HepG2 (cell line): ENCODE results near the gene TLCD1. TPM values are rescaled to one million over a fixed set of nuclear protein-coding genes. Genes with fewer than 3 reads are reported as not detected.
"Not testable (repeated sequence)": the region's sequence is repeated elsewhere in the genome, so short reads cannot be mapped to it uniquely, and the experiment has no call there.

ENCODE experiments used
- ATAC-seq: fragments of 200-7000 bp; cut with Tn5 transposase; 3 replicates; pipeline ENCODE4 v1.9.1; 2020; ENCODE audit warnings: mild to moderate bottlenecking, moderate library complexity
- BruUV-seq: library from RNA; stranded (reverse); fragments of 400-500 nt; replicated peaks from 2 replicates; lab custom pipeline; 2021; lab: Mats Ljungman, UMichigan
- CTCF ChIA-PET: fragments of 300-600 bp; formaldehyde crosslinking; extraction: SDS; loops from one replicate; lab custom pipeline; 2021; ENCODE audit warnings: low total read pairs, inconsistent platforms, low intra/inter-chr PET ratio; lab: Yijun Ruan, JAX
- POLR2A ChIA-PET: fragments of 350-600 bp; sonication (Branson Sonifier 250); formaldehyde crosslinking; loops from one replicate; lab custom pipeline; 2020; ENCODE audit warnings: antibody characterized with exemption, inconsistent platforms; lab: Yijun Ruan, JAX
- DNase-seq: peaks from one replicate; pipeline ENCODE4 v3.0.0-alpha.2; 2015; ENCODE audit warnings: low spot score
- FAIRE-seq: peaks from 3 replicates; lab custom pipeline; 2011; peaks lifted over from hg19 to GRCh38; lab: Jason Lieb, UNC
- H2AFZ ChIP-seq: one replicate; pipeline ENCODE4 v1.6.1; 2011; ENCODE audit warnings: low read length, inconsistent platforms
- H3K27ac ChIP-seq: fragments of 300-600 bp; 3 replicates; pipeline ENCODE4 v1.8.0; 2011; ENCODE audit warnings: mixed run types, mild to moderate bottlenecking, mixed read lengths, low read length, inconsistent platforms; ENCODE audit not compliant: insufficient read depth; ENCODE audit errors: extremely low read length
- H3K27me3 ChIP-seq, 2 experiments: fragments of 200-600 bp in 1 of 2; 2 replicates in 1 of 2; 3 replicates in 1 of 2; pipeline versions ENCODE4 v1.6.0 to v1.8.0; 2011; ENCODE audit warnings: low read length in 2 of 2, mild to moderate bottlenecking in 2 of 2, moderate library complexity in 2 of 2, inconsistent platforms in 1 of 2; ENCODE audit not compliant: insufficient read depth in 2 of 2, control insufficient read depth in 1 of 2
- H3K36me3 ChIP-seq, 2 experiments: fragments of 200-600 bp in 1 of 2; replicated peaks in 1 of 2; 2 replicates in 1 of 2; 3 replicates in 1 of 2; pipeline versions ENCODE4 v1.5.1 to v1.8.0; 2011; ENCODE audit warnings: low read length in 2 of 2, inconsistent platforms in 1 of 2; ENCODE audit not compliant: insufficient read depth in 2 of 2, control insufficient read depth in 1 of 2
- H3K4me1 ChIP-seq: 2 replicates; pipeline ENCODE4 v1.5.1; 2012; ENCODE audit warnings: low read length, inconsistent platforms; ENCODE audit not compliant: insufficient read depth
- H3K4me2 ChIP-seq: 2 replicates; pipeline ENCODE4 v1.6.0; 2011; ENCODE audit warnings: low read depth, low read length, inconsistent platforms
- H3K4me3 ChIP-seq, 3 experiments: fragments of 200-600 bp in 1 of 3; sonication (generic), shearing (Covaris generic) in 1 of 3; replicated peaks in 1 of 3; 2 replicates each; pipeline ENCODE4 v1.5.1; 2011 to 2016; ENCODE audit warnings: low read length in 3 of 3, inconsistent platforms in 2 of 3, low read depth in 2 of 3, mild to moderate bottlenecking in 2 of 3, control low read depth in 1 of 3, mixed read lengths in 1 of 3; ENCODE audit not compliant: insufficient read depth in 1 of 3
- H3K79me2 ChIP-seq: one replicate; pipeline ENCODE4 v1.6.1; 2011; ENCODE audit warnings: low read length, inconsistent platforms; ENCODE audit not compliant: insufficient read depth
- H3K9ac ChIP-seq: 2 replicates; pipeline ENCODE4 v1.6.0; 2011; ENCODE audit warnings: mild to moderate bottlenecking, low read depth, low read length, inconsistent platforms; ENCODE audit not compliant: insufficient read depth
- H3K9me3 ChIP-seq: 2 replicates; pipeline ENCODE4 v1.5.1; 2012; ENCODE audit warnings: mild to moderate bottlenecking, low read length
- H4K20me1 ChIP-seq: 2 replicates; pipeline ENCODE4 v1.6.0; 2011; ENCODE audit warnings: inconsistent platforms, mild to moderate bottlenecking, low read length, moderate library complexity; ENCODE audit not compliant: insufficient read depth
- HDAC6 ChIP-seq: fragments of 200-600 bp; sonication (generic); IDR thresholded peaks from 2 replicates; pipeline ENCODE4 v1.7.0; 2017; ENCODE audit warnings: mild to moderate bottlenecking, antibody characterized with exemption, low read length, low read depth
- HHEX ChIP-seq: IDR thresholded peaks from 2 replicates; pipeline ENCODE4 v1.6.1; 2016; ENCODE audit warnings: control low read depth
- HOXA5 ChIP-seq: sonication (generic); formaldehyde crosslinking; IDR thresholded peaks from 2 replicates; pipeline ENCODE4 v1.4.0; 2020; ENCODE audit warnings: missing genetic modification reagents
- PCBP2 ChIP-seq: fragments of 200-400 bp; formaldehyde crosslinking; optimal IDR thresholded peaks from 2 replicates; pipeline ENCODE3; 2018; ENCODE audit warnings: low read length, low read depth; ENCODE audit not compliant: poor library complexity, severe bottlenecking
- ZNF577 ChIP-seq: sonication (generic); formaldehyde crosslinking; IDR thresholded peaks from 2 replicates; pipeline ENCODE4 v1.4.0; 2020; ENCODE audit warnings: mild to moderate bottlenecking, low read depth, missing genetic modification reagents, borderline replicate concordance
- ZNF747 ChIP-seq: sonication (generic); formaldehyde crosslinking; IDR thresholded peaks from 2 replicates; pipeline ENCODE4 v1.8.1; 2023; ENCODE audit warnings: missing genetic modification reagents, mild to moderate bottlenecking, borderline replicate concordance
- WGBS: methylation state at CpG from one replicate; pipeline ENCODE4 v1.1.6; 2017; ENCODE audit warnings: low lambda C conversion rate; 5-methylcytosine and 5-hydroxymethylcytosine counted together
- in situ Hi-C: cut with HindIII; loops from 2 replicates; pipeline ENCODE4 v1.10.0; 2017; ENCODE audit warnings: low pct_unique_long_range_greater_than_20kb; ENCODE audit not compliant: extremely low pct_ligation_motif_present
- intact Hi-C: fragments of 100-400 bp; cut with micrococcal nuclease; formaldehyde crosslinking; loops from one replicate; pipeline ENCODE4 v1.10.0; 2022; ENCODE audit not compliant: unreplicated experiment
- polyA plus RNA-seq, 8 experiments: library from polyadenylated mRNA; depleted of rRNA in 3 of 8; stranded (reverse) in 7 of 8; unstranded in 1 of 8; fragments of >200 nt; fragmentation: Illumina TruSeq in 4 of 8; extraction: Trizol in 4 of 8; gene quantifications; 2 replicates each; pipeline versions ENCODE4 v1.2.1 to v1.2.3, GENCODE V29; 2011 to 2016; ENCODE audit warnings: low read depth in 4 of 8, missing spikeins in 1 of 8, mixed read lengths in 1 of 8; ENCODE audit not compliant: insufficient read depth in 1 of 8
- total RNA-seq, 5 experiments: library from RNA; depleted of rRNA; stranded (reverse); fragments of >200 nt; fragmentation: Illumina TruSeq; extraction: Trizol; gene quantifications; 2 replicates each; pipeline ENCODE4 v1.2.3, GENCODE V29; 2016; ENCODE audit warnings: low read depth in 1 of 5
- TF ChIP-seq, protein P1 (sequence below): sonication (generic); formaldehyde crosslinking; IDR thresholded peaks from 2 replicates; pipeline ENCODE4 v1.5.1; 2020; ENCODE audit warnings: missing genetic modification reagents, mild to moderate bottlenecking, borderline replicate concordance

The TLCD1 gene
- total and polyA plus RNA-seq, 2 of the 13 experiments (the other 11 are each of a cell fraction or from before 2014, with no cell fraction given) = 14.9 to 19.6 TPM

DNA sequence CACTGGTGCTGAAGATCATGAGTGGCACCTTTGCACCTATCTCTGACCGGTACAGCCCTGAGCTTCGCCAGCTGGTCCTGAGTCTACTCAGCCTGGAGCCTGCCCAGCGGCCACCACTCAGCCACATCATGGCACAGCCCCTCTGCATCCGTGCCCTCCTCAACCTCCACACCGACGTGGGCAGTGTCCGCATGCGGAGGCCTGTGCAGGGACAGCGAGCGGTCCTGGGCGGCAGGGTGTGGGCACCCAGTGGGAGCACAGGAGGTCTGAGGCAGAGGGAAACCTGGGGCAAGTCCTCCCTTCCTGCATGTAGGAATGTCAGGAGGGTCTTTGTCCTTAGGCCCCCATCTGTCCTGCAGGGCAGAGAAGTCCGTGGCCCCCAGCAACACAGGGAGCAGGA lies 11.3 kb upstream of the TLCD1 start (continued):
- TF ChIP-seq, protein P1, sequence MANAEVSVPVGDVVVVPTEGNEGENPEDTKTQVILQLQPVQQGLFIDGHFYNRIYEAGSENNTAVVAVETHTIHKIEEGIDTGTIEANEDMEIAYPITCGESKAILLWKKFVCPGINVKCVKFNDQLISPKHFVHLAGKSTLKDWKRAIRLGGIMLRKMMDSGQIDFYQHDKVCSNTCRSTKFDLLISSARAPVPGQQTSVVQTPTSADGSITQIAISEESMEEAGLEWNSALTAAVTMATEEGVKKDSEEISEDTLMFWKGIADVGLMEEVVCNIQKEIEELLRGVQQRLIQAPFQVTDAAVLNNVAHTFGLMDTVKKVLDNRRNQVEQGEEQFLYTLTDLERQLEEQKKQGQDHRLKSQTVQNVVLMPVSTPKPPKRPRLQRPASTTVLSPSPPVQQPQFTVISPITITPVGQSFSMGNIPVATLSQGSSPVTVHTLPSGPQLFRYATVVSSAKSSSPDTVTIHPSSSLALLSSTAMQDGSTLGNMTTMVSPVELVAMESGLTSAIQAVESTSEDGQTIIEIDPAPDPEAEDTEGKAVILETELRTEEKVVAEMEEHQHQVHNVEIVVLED = no peak
- TF ChIP-seq HDAC6 = no peak
- no peak for TF ChIP-seq HHEX (CRISPR knock-in tag)
- TF ChIP-seq HOXA5 = no peak
- no peak for TF ChIP-seq ZNF747 (CRISPR knock-in tag)
- TF ChIP-seq ZNF577 (CRISPR knock-in tag) = no peak
- no peak for TF ChIP-seq PCBP2

DNA sequence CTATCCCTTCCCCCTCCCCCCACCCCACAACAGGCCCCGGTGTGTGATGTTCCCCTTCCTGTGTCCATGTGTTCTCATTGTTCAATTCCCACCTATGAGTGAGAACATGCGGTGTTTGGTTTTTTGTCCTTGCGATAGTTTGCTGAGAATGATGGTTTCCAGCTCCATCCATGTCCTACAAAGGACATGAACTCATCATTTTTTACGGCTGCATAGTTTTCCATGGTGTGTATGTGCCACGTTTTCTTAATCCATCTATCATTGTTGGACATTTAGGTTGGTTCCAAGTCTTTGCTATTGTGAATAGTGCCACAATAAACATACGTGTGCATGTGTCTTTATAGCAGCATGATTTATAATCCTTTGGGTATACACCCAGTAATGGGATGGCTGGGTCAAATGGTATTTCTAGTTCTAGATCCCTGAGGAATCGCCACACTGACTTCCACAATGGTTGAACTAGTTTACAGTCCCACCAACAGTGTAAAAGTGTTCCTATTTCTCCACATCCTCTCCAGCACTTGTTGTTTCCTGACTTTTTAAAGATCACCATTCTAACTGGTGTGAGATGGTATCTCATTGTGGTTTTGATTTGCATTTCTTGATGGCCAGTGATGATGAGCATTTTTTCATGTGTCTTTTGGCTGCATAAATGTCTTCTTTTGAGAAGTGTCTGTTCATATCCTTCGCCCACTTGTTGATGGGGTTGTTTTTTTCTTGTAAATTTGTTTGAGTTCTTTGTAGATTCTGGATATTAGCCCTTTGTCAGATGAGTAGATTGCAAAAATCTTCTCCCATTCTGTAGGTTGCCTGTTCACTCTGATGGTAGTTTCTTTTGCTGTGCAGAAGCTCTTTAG lies 10.1 kb upstream of the TLCD1 start:
- H3K4me2 ChIP-seq, BruUV-seq, H3K27me3 ChIP-seq, intact Hi-C loops, H2AFZ ChIP-seq, H4K20me1 ChIP-seq, ATAC-seq, H3K4me1 ChIP-seq, FAIRE-seq, CTCF ChIA-PET, H3K9me3 ChIP-seq, H3K4me3 ChIP-seq, H3K9ac ChIP-seq, DNase-seq, H3K27ac ChIP-seq, H3K79me2 ChIP-seq: not testable (repeated sequence)
- in situ Hi-C loops = loop anchor here (25.0 kb wide), 1 partner anchor 376 kb away; no protein-coding TSS in a partner anchor
- H3K36me3 ChIP-seq = peaks cover 0 to 11% of the 10 kb centered on the region in 2 experiments; a peak in 2 of 5 replicates
- POLR2A ChIA-PET = interaction anchor here (1.5 kb wide), 1 partner anchor 9 kb away, joined by 5 read pairs; no protein-coding TSS in a partner anchor
- WGBS = 97% methylated on average over 7 of the region's 8 CpGs
